RWPE2 (cell line): Measurements from ENCODE around the gene NOS1AP.

ENCODE experiments used
- ATAC-seq: fragments of 200-7000 bp; cut with Tn5 transposase; 3 replicates; pipeline ENCODE4 v1.9.1; 2021; ENCODE audit warnings: low read depth
- DNase-seq: peaks from one replicate; pipeline ENCODE4 v3.0.0-alpha.2; 2020; ENCODE audit warnings: low spot score
- H3K27ac ChIP-seq: fragments of 450-650 bp; 2 replicates; pipeline ENCODE4 v1.5.1; 2017; ENCODE audit warnings: mild to moderate bottlenecking; ENCODE audit not compliant: poor library complexity, severe bottlenecking
- H3K27me3 ChIP-seq: fragments of 250-450 bp; sonication (Bioruptor Pico); 2 replicates; pipeline ENCODE4 v1.5.1; 2021; ENCODE audit warnings: mild to moderate bottlenecking, moderate library complexity; ENCODE audit not compliant: insufficient read depth, poor library complexity, severe bottlenecking
- H3K36me3 ChIP-seq: fragments of 250-450 bp; sonication (Bioruptor Pico); 2 replicates; pipeline ENCODE4 v1.5.1; 2020; ENCODE audit warnings: low read depth, mild to moderate bottlenecking, moderate library complexity
- H3K4me1 ChIP-seq: fragments of 250-450 bp; sonication (Bioruptor Pico); 2 replicates; pipeline ENCODE4 v1.5.1; 2021; ENCODE audit warnings: mild to moderate bottlenecking, moderate library complexity; ENCODE audit not compliant: insufficient read depth, poor library complexity, severe bottlenecking
- H3K4me3 ChIP-seq: fragments of 250-450 bp; sonication (Bioruptor Pico); 2 replicates; pipeline ENCODE4 v1.5.1; 2021; ENCODE audit warnings: mild to moderate bottlenecking, moderate library complexity; ENCODE audit not compliant: severe bottlenecking
- H3K9me3 ChIP-seq: fragments of 250-450 bp; sonication (Bioruptor Pico); 2 replicates; pipeline ENCODE4 v1.5.1; 2021; ENCODE audit warnings: mild to moderate bottlenecking, moderate library complexity; ENCODE audit not compliant: severe bottlenecking
- CTCF ChIP-seq: fragments of 450-650 bp; IDR thresholded peaks from one replicate; pipeline ENCODE4 v1.5.1; 2017; ENCODE audit warnings: mild to moderate bottlenecking, moderate library complexity; ENCODE audit not compliant: poor library complexity, severe bottlenecking

Gene NOS1AP

GRCh38 chr1:162204129-162204822, 134.8 kb downstream of the NOS1AP start:
- no peak for ATAC-seq
- H3K27me3 ChIP-seq, result no peaks in the 10 kb centered on the region

DNA sequence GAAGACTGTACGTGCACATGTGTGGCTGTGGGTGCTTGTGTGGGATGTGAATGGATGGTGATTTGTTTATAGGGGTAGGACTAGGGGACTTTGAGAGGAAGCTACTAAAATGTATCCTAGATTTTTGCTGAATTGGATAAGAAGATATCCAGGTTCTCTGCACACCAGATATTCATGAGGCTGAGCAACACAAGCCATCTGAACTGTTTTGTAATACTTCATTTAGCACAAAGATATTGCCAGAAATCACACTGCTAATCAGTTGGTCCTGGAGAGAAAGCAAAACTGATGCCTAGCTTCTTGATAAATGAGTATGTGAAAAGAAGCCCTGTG, 135.3 kb downstream of the NOS1AP start:
- ATAC-seq (no peak), DNase-seq (no peak)
- Histone ChIP-seq H3K36me3 (no peaks in the 10 kb centered on the region), H3K27me3 (no peaks in the 10 kb centered on the region), H3K4me3 (no peak overlapping the region), H3K4me1 (no peaks in the 10 kb centered on the region), H3K9me3 (no peaks in the 10 kb centered on the region), H3K27ac (no peak overlapping the region)
- no peak for TF ChIP-seq CTCF

More at GRCh38 chr1:162204129-162204822, 134.8 kb downstream of the NOS1AP start:
- H3K4me3 ChIP-seq, result no peak overlapping the region
- no peaks in the 10 kb centered on the region for H3K36me3 ChIP-seq
- no peak for DNase-seq
- H3K9me3 ChIP-seq, result no peaks in the 10 kb centered on the region
- H3K4me1 ChIP-seq, result no peaks in the 10 kb centered on the region
- no peak overlapping the region for H3K27ac ChIP-seq
- TF ChIP-seq CTCF, result no peak

DNA sequence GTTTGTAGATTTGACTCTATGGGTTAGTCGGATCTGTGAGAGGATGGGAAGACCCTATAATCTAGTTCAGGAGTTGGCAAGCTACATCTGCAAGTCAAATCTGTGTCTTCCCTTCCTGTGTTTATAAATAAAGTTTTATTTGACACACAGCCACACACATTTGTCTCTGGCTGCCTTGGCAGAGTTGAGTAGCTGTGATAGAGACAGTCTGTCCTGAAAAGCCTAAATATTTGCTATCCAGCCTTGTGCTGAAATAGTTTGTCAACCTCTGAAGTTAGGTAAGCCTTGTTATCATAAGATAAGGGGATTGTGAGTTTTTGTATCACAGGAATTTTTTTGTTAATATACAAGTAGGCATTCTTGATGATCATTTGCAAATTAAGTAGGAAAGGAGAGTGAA, 136.8 kb downstream of the NOS1AP start:
- H3K4me3 ChIP-seq, result no peak overlapping the region
- H3K9me3 ChIP-seq, result no peaks in the 10 kb centered on the region
- ATAC-seq (no peak), DNase-seq (no peak)
- no peak for TF ChIP-seq CTCF
- no peaks in the 10 kb centered on the region for H3K27me3 ChIP-seq
- H3K36me3 ChIP-seq, result no peaks in the 10 kb centered on the region
- no peak overlapping the region for H3K27ac ChIP-seq
- H3K4me1 ChIP-seq, result no peaks in the 10 kb centered on the region

GRCh38 chr1:162206749-162207635, 137.5 kb downstream of the NOS1AP start:
- TF ChIP-seq CTCF, result no peak
- H3K4me1 ChIP-seq, result no peaks in the 10 kb centered on the region
- peak; percentile 45 for ATAC-seq

GRCh38 chr1:162207862-162208261, 138.4 kb downstream of the NOS1AP start:
- Histone ChIP-seq H3K27ac (no peak overlapping the region), H3K4me3 (no peak overlapping the region), H3K36me3 (no peaks in the 10 kb centered on the region), H3K9me3 (no peaks in the 10 kb centered on the region), H3K27me3 (no peaks in the 10 kb centered on the region), H3K4me1 (no peaks in the 10 kb centered on the region)
- ATAC-seq (no peak), DNase-seq (no peak)
- TF ChIP-seq CTCF, result no peak

More at GRCh38 chr1:162206749-162207635, 137.5 kb downstream of the NOS1AP start:
- H3K36me3 ChIP-seq, result no peaks in the 10 kb centered on the region
- no peak overlapping the region for H3K4me3 ChIP-seq
- no peaks in the 10 kb centered on the region for H3K27me3 ChIP-seq
- no peak overlapping the region for H3K27ac ChIP-seq
- no peaks in the 10 kb centered on the region for H3K9me3 ChIP-seq
- no peak for DNase-seq
